HepG2 (cell line): ENCODE data around the gene KCNH8. TPM values are rescaled to one million over a fixed set of nuclear protein-coding genes. Genes with fewer than 3 reads are reported as not detected.

Source experiments
- ATAC-seq: fragments of 200-7000 bp; cut with Tn5 transposase; 3 replicates; pipeline ENCODE4 v1.9.1; 2020; ENCODE audit warnings: mild to moderate bottlenecking, moderate library complexity
- BruUV-seq: library from RNA; stranded (reverse); fragments of 400-500 nt; replicated peaks from 2 replicates; lab custom pipeline; 2021; lab: Mats Ljungman, UMichigan
- CTCF ChIA-PET: fragments of 300-600 bp; formaldehyde crosslinking; extraction: SDS; loops from one replicate; lab custom pipeline; 2021; ENCODE audit warnings: low total read pairs, inconsistent platforms, low intra/inter-chr PET ratio; lab: Yijun Ruan, JAX
- POLR2A ChIA-PET: fragments of 350-600 bp; sonication (Branson Sonifier 250); formaldehyde crosslinking; loops from one replicate; lab custom pipeline; 2020; ENCODE audit warnings: antibody characterized with exemption, inconsistent platforms; lab: Yijun Ruan, JAX
- DNase-seq: peaks from one replicate; pipeline ENCODE4 v3.0.0-alpha.2; 2015; ENCODE audit warnings: low spot score
- FAIRE-seq: peaks from 3 replicates; lab custom pipeline; 2011; peaks lifted over from hg19 to GRCh38; lab: Jason Lieb, UNC
- H2AFZ ChIP-seq: one replicate; pipeline ENCODE4 v1.6.1; 2011; ENCODE audit warnings: low read length, inconsistent platforms
- H3K27ac ChIP-seq: fragments of 300-600 bp; 3 replicates; pipeline ENCODE4 v1.8.0; 2011; ENCODE audit warnings: mixed run types, mild to moderate bottlenecking, mixed read lengths, low read length, inconsistent platforms; ENCODE audit not compliant: insufficient read depth; ENCODE audit errors: extremely low read length
- H3K27me3 ChIP-seq, 2 experiments: fragments of 200-600 bp in 1 of 2; 2 replicates in 1 of 2; 3 replicates in 1 of 2; pipeline versions ENCODE4 v1.6.0 to v1.8.0; 2011; ENCODE audit warnings: low read length in 2 of 2, mild to moderate bottlenecking in 2 of 2, moderate library complexity in 2 of 2, inconsistent platforms in 1 of 2; ENCODE audit not compliant: insufficient read depth in 2 of 2, control insufficient read depth in 1 of 2
- H3K36me3 ChIP-seq, 2 experiments: fragments of 200-600 bp in 1 of 2; replicated peaks in 1 of 2; 2 replicates in 1 of 2; 3 replicates in 1 of 2; pipeline versions ENCODE4 v1.5.1 to v1.8.0; 2011; ENCODE audit warnings: low read length in 2 of 2, inconsistent platforms in 1 of 2; ENCODE audit not compliant: insufficient read depth in 2 of 2, control insufficient read depth in 1 of 2
- H3K4me1 ChIP-seq: 2 replicates; pipeline ENCODE4 v1.5.1; 2012; ENCODE audit warnings: low read length, inconsistent platforms; ENCODE audit not compliant: insufficient read depth
- H3K4me2 ChIP-seq: 2 replicates; pipeline ENCODE4 v1.6.0; 2011; ENCODE audit warnings: low read depth, low read length, inconsistent platforms
- H3K4me3 ChIP-seq, 3 experiments: fragments of 200-600 bp in 1 of 3; sonication (generic), shearing (Covaris generic) in 1 of 3; replicated peaks in 1 of 3; 2 replicates each; pipeline ENCODE4 v1.5.1; 2011 to 2016; ENCODE audit warnings: low read length in 3 of 3, inconsistent platforms in 2 of 3, low read depth in 2 of 3, mild to moderate bottlenecking in 2 of 3, control low read depth in 1 of 3, mixed read lengths in 1 of 3; ENCODE audit not compliant: insufficient read depth in 1 of 3
- H3K79me2 ChIP-seq: one replicate; pipeline ENCODE4 v1.6.1; 2011; ENCODE audit warnings: low read length, inconsistent platforms; ENCODE audit not compliant: insufficient read depth
- H3K9ac ChIP-seq: 2 replicates; pipeline ENCODE4 v1.6.0; 2011; ENCODE audit warnings: mild to moderate bottlenecking, low read depth, low read length, inconsistent platforms; ENCODE audit not compliant: insufficient read depth
- H3K9me3 ChIP-seq: 2 replicates; pipeline ENCODE4 v1.5.1; 2012; ENCODE audit warnings: mild to moderate bottlenecking, low read length
- H4K20me1 ChIP-seq: 2 replicates; pipeline ENCODE4 v1.6.0; 2011; ENCODE audit warnings: inconsistent platforms, mild to moderate bottlenecking, low read length, moderate library complexity; ENCODE audit not compliant: insufficient read depth
- CHD2 ChIP-seq: IDR thresholded peaks from 2 replicates; pipeline ENCODE4 v1.6.1; 2011; ENCODE audit warnings: low read depth, low read length, improper control_type of control experiment
- MAFF ChIP-seq: IDR thresholded peaks from 2 replicates; pipeline ENCODE4 v1.6.1; 2011; ENCODE audit warnings: low read depth, low read length, improper control_type of control experiment
- MAFK ChIP-seq, 2 experiments: IDR thresholded peaks in 1 of 2; conservative IDR thresholded peaks in 1 of 2; 2 replicates each; pipeline ENCODE4 v1.6.1; 2011; ENCODE audit warnings: improper control_type of control experiment in 2 of 2, low read length in 2 of 2
- POGZ ChIP-seq: sonication (generic); formaldehyde crosslinking; IDR thresholded peaks from 2 replicates; pipeline ENCODE4 v1.4.0; 2020; ENCODE audit warnings: mild to moderate bottlenecking, missing genetic modification reagents
- RFXAP ChIP-seq: sonication (generic); formaldehyde crosslinking; IDR thresholded peaks from 2 replicates; pipeline ENCODE4 v1.4.0; 2020; ENCODE audit warnings: missing genetic modification reagents, borderline replicate concordance
- SMARCE1 ChIP-seq: fragments of 450-650 bp; IDR thresholded peaks from 2 replicates; pipeline ENCODE4 v1.6.1; 2017; ENCODE audit warnings: borderline replicate concordance
- ZNF143 ChIP-seq: sonication (generic); formaldehyde crosslinking; IDR thresholded peaks from 2 replicates; pipeline ENCODE4 v1.4.0; 2020; ENCODE audit warnings: missing genetic modification reagents
- ZNF501 ChIP-seq: sonication (generic); formaldehyde crosslinking; IDR thresholded peaks from 2 replicates; pipeline ENCODE4 v1.5.1; 2020; ENCODE audit warnings: mild to moderate bottlenecking, moderate library complexity, missing genetic modification reagents
- ZNF558 ChIP-seq: sonication (generic); formaldehyde crosslinking; IDR thresholded peaks from 2 replicates; pipeline ENCODE4 v1.9.0; 2022; ENCODE audit warnings: mild to moderate bottlenecking, missing genetic modification reagents, borderline replicate concordance
- WGBS: methylation state at CpG from one replicate; pipeline ENCODE4 v1.1.6; 2017; ENCODE audit warnings: low lambda C conversion rate; 5-methylcytosine and 5-hydroxymethylcytosine counted together
- in situ Hi-C: cut with HindIII; loops from 2 replicates; pipeline ENCODE4 v1.10.0; 2017; ENCODE audit warnings: low pct_unique_long_range_greater_than_20kb; ENCODE audit not compliant: extremely low pct_ligation_motif_present
- intact Hi-C: fragments of 100-400 bp; cut with micrococcal nuclease; formaldehyde crosslinking; loops from one replicate; pipeline ENCODE4 v1.10.0; 2022; ENCODE audit not compliant: unreplicated experiment
- polyA plus RNA-seq, 8 experiments: library from polyadenylated mRNA; depleted of rRNA in 3 of 8; stranded (reverse) in 7 of 8; unstranded in 1 of 8; fragments of >200 nt; fragmentation: Illumina TruSeq in 4 of 8; extraction: Trizol in 4 of 8; gene quantifications; 2 replicates each; pipeline versions ENCODE4 v1.2.1 to v1.2.3, GENCODE V29; 2011 to 2016; ENCODE audit warnings: low read depth in 4 of 8, missing spikeins in 1 of 8, mixed read lengths in 1 of 8; ENCODE audit not compliant: insufficient read depth in 1 of 8
- total RNA-seq, 5 experiments: library from RNA; depleted of rRNA; stranded (reverse); fragments of >200 nt; fragmentation: Illumina TruSeq; extraction: Trizol; gene quantifications; 2 replicates each; pipeline ENCODE4 v1.2.3, GENCODE V29; 2016; ENCODE audit warnings: low read depth in 1 of 5
- TF ChIP-seq, protein P1 (sequence below): sonication (generic); formaldehyde crosslinking; IDR thresholded peaks from 2 replicates; pipeline ENCODE4 v1.5.1; 2020; ENCODE audit warnings: missing genetic modification reagents, mild to moderate bottlenecking, borderline replicate concordance
- TF ChIP-seq, protein P2 (sequence below): sonication (generic); formaldehyde crosslinking; IDR thresholded peaks from 2 replicates; pipeline ENCODE4 v1.4.0; 2020; ENCODE audit warnings: missing genetic modification reagents

KCNH8 gene
- total and polyA plus RNA-seq, 2 of the 13 experiments (the other 11 are each of a cell fraction or from before 2014, with no cell fraction given), result 0.04 TPM; not detected in 1

DNA sequence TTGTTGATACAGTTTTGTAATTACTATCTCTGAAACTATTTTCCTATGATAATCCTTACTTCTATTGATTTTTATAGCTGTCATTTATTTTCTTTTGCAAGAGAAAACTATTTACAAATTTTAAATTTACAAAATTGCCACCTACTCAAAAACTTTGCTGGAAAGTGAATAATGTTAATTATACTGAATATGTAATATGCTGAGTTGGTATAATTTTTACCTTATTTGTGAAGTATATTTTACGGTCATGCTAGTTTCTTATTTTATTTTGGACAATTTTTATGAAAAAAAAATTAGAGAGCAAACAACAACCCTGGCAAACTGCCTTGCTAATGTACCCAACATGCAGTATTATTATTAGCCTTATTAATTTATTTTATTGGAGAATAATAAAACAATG lies 2.9 kb downstream of the KCNH8 start:
- 0% methylated on average over 1 of the region's 1 CpG for WGBS
- Histone ChIP-seq H4K20me1 (no peaks in the 10 kb centered on the region), H3K27me3 (peaks cover 0 to 5% of the 10 kb centered on the region in 2 experiments; a peak in 1 of 5 replicates), H3K9me3 (no peaks in the 10 kb centered on the region), H3K4me1 (no peaks in the 10 kb centered on the region), H2AFZ (no peak overlapping the region), H3K27ac (no peak overlapping the region), H3K4me3 (no peak overlapping the region), H3K36me3 (no peaks in the 10 kb centered on the region), H3K4me2 (no peak overlapping the region), H3K79me2 (no peaks in the 10 kb centered on the region), H3K9ac (no peak overlapping the region)
- ATAC-seq (no peak), DNase-seq (no peak), FAIRE-seq (no peak)
- TF ChIP-seq, protein P1, sequence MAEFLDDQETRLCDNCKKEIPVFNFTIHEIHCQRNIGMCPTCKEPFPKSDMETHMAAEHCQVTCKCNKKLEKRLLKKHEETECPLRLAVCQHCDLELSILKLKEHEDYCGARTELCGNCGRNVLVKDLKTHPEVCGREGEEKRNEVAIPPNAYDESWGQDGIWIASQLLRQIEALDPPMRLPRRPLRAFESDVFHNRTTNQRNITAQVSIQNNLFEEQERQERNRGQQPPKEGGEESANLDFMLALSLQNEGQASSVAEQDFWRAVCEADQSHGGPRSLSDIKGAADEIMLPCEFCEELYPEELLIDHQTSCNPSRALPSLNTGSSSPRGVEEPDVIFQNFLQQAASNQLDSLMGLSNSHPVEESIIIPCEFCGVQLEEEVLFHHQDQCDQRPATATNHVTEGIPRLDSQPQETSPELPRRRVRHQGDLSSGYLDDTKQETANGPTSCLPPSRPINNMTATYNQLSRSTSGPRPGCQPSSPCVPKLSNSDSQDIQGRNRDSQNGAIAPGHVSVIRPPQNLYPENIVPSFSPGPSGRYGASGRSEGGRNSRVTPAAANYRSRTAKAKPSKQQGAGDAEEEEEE (CRISPR knock-in tag), result no peak
- TF ChIP-seq ZNF558 (no peak), MAFK (conservative IDR thresholded peaks at IDR 0.05 in 1 of 2, IDR thresholded peaks at IDR 0.05 in 1 of 2; ENCODE audit: low read length in 2 of 2) (peak; percentile 65 to 87), MAFF (peak; percentile 78)
- no TSS peak for BruUV-seq
- CTCF ChIA-PET, result no interaction called here
- in situ Hi-C loops (no loop called here), intact Hi-C loops (no loop called here)
- POLR2A ChIA-PET, result no interaction called here

DNA sequence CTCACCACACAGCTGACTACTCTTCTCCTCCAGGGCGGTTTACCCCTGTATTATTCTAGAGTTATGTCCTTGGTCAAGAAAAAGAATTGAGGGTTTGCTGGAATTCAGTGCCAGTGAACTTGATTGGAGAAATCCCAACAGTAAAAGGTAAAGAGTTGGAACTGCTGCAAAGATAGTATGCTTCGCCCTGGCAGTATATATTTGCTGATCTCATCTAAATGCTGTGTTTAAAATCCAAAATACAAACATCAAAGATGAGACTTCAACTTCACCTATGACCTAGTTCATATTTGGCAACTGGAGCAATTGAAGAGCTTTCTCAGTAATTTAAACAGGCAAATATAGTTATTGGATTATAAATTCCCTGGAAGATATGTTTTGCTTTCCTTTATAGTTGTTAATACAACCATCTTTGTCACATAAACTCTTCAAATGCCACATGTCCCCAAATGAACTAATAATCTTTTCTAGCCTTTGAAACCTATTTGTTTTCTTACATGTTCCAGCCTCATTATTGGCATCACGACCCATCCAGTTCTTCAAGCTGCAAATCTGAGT lies 6.5 kb downstream of the KCNH8 start:
- ChIA-PET POLR2A (no interaction called here), CTCF (no interaction called here)
- Histone ChIP-seq H3K27me3 (no peaks in the 10 kb centered on the region), H3K27ac (no peak overlapping the region), H3K9ac (no peak overlapping the region), H3K4me2 (no peak overlapping the region), H3K4me3 (no peak overlapping the region), H3K79me2 (no peaks in the 10 kb centered on the region), H3K9me3 (no peaks in the 10 kb centered on the region), H4K20me1 (no peaks in the 10 kb centered on the region), H2AFZ (no peak overlapping the region)
- DNase-seq (no peak), ATAC-seq (no peak), FAIRE-seq (no peak)
- in situ Hi-C loops, result no loop called here
- WGBS, result 0% methylated on average over 3 of the region's 3 CpGs
- no TSS peak for BruUV-seq
- peak; percentile 58 for TF ChIP-seq MAFF
- no peak for TF ChIP-seq ZNF143 (CRISPR knock-in tag)
- peak; percentile 40 to 69; a peak in 3 of 4 replicates for TF ChIP-seq MAFK (conservative IDR thresholded peaks at IDR 0.05 in 1 of 2, IDR thresholded peaks at IDR 0.05 in 1 of 2; ENCODE audit: low read length in 2 of 2)
- TF ChIP-seq ZNF501 (CRISPR knock-in tag), result no peak
- TF ChIP-seq, protein P2, sequence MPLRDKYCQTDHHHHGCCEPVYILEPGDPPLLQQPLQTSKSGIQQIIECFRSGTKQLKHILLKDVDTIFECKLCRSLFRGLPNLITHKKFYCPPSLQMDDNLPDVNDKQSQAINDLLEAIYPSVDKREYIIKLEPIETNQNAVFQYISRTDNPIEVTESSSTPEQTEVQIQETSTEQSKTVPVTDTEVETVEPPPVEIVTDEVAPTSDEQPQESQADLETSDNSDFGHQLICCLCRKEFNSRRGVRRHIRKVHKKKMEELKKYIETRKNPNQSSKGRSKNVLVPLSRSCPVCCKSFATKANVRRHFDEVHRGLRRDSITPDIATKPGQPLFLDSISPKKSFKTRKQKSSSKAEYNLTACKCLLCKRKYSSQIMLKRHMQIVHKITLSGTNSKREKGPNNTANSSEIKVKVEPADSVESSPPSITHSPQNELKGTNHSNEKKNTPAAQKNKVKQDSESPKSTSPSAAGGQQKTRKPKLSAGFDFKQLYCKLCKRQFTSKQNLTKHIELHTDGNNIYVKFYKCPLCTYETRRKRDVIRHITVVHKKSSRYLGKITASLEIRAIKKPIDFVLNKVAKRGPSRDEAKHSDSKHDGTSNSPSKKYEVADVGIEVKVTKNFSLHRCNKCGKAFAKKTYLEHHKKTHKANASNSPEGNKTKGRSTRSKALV (CRISPR knock-in tag), result no peak
- TF ChIP-seq SMARCE1, result no peak
- no peak for TF ChIP-seq RFXAP (CRISPR knock-in tag)
- TF ChIP-seq CHD2, result no peak
- TF ChIP-seq POGZ, result no peak
- TF ChIP-seq, all 625 proteins: peak for 2
- Histone ChIP-seq H3K4me1 (no peaks in the 10 kb centered on the region), H3K36me3 (no peaks in the 10 kb centered on the region)
- intact Hi-C loops, result no loop called here
